22Rv1 (cell line): ENCODE measurements around the gene PLD6.
"Not testable (repeated sequence)": the region's sequence is repeated elsewhere in the genome, so short reads cannot be mapped to it uniquely, and the experiment has no call there.

Source experiments
- H3K27ac ChIP-seq: fragments of 450-650 bp; 2 replicates; pipeline ENCODE4 v1.5.1; 2017
- ZFX ChIP-seq: fragments of 450-650 bp; IDR thresholded peaks from 2 replicates; pipeline ENCODE4 v1.6.1; 2017; ENCODE audit warnings: antibody characterized with exemption, borderline replicate concordance
- TF ChIP-seq, protein P1 (sequence below): fragments of 450-650 bp; IDR thresholded peaks from 2 replicates; pipeline ENCODE4 v1.5.1; 2017; ENCODE audit warnings: mild to moderate bottlenecking

PLD6 gene

DNA sequence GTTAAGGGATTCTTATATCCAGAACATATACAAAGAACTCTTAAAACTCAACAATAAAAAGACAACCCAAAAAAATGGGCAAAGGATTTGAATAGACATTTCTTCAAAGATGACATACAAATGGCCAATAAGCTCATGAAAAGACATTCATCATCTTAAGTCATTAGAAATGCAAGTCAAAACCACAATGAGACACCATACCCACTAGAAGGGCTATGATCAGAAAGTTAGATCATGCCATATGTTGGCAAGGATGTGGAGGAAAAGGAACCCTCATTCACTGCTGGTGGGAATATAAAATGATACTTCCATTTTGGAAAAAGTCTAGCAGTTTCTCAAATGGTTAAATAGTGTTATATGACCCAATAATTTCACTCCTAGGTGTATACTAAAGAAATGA lies 9.4 kb downstream of the PLD6 start:
- TF ChIP-seq, protein P1, sequence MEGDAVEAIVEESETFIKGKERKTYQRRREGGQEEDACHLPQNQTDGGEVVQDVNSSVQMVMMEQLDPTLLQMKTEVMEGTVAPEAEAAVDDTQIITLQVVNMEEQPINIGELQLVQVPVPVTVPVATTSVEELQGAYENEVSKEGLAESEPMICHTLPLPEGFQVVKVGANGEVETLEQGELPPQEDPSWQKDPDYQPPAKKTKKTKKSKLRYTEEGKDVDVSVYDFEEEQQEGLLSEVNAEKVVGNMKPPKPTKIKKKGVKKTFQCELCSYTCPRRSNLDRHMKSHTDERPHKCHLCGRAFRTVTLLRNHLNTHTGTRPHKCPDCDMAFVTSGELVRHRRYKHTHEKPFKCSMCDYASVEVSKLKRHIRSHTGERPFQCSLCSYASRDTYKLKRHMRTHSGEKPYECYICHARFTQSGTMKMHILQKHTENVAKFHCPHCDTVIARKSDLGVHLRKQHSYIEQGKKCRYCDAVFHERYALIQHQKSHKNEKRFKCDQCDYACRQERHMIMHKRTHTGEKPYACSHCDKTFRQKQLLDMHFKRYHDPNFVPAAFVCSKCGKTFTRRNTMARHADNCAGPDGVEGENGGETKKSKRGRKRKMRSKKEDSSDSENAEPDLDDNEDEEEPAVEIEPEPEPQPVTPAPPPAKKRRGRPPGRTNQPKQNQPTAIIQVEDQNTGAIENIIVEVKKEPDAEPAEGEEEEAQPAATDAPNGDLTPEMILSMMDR = no peak
- no peak for TF ChIP-seq ZFX
- H3K27ac ChIP-seq = no peak overlapping the region

DNA sequence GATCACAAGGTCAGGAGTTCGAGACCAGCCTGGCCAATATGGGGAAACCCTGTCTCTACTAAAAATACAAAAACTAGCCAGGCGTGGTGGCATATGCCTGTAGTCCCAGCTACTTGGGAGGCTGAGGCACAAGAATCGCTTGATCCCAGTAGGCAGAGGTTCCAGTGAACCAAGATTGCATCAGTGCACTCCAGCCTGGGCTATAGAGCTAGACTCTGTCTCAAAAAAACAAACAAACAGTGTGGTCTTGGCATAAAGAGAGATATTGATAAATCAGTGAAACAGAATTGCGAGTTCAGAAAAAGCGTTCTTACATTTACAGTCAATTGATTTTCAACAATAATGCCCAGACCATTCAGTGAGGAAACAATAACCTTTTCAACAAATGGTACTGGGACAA lies 10.7 kb downstream of the PLD6 start:
- not testable (repeated sequence) for H3K27ac ChIP-seq

DNA sequence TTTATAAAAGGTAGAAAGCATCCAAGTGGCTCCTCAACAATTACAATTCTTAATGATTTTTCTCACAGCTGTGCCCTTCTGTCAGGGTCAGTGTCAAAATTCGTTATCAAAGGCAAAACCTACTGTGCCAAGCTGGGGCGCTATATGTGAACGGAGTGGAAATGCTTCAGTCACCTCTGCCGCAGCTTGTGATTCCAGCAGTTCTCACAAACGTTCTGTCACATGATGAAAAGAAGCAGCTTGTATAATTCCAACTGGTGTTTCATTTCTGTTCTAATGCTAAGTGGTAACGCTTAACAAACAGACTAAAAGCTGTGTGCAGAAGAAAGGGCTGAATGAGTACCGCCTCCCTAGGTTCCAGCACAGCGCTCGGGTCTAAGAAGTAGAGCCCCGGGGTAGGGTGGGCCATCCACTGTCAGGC lies 14.2 kb downstream of the PLD6 start:
- no peak overlapping the region for H3K27ac ChIP-seq
- TF ChIP-seq, protein P1 = no peak
- no peak for TF ChIP-seq ZFX

DNA sequence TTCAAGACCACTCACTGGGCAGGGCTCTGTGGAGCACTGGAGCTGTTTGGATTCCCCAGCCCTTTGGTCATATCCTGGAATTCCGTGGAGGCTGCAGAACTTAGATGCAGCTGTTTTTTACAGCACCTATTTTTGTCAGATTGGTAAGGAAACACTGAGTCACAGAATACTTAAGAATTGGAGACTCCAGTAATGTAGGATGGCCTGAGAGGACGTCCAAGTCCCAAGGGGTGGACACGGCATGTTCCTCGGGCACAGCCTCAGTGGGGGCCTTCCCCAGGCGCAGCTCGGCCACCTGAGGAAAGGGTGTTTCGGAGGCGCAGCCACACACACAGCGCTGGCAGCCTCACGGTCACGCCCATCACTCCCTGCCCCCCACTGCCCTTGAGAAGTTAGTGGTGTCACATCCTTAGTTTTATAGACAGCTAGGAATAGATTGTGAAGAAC lies 14.8 kb downstream of the PLD6 start:
- H3K27ac ChIP-seq = no peak overlapping the region
- TF ChIP-seq ZFX = no peak
- TF ChIP-seq, protein P1 = no peak

DNA sequence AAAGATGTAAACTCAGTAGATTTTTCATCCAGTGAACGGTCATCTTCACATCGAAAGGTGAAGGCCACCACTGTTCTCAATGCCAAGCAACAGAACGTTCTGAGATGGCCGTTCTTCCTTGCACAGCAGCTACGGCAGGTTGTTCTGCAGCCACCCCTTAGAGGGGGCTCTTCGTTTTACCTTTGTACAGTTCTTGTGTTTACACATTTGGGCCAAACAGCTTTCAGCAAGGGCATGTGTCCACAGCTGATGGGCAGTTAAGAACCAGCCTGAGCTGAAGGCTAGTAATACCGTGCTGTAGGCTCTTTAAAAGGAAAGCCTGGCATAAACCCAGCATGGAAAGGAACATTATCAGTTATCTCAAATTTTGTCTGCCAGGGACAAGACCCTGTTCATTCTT lies 15.9 kb downstream of the PLD6 start:
- no peak overlapping the region for H3K27ac ChIP-seq
- no peak for TF ChIP-seq ZFX
- TF ChIP-seq, protein P1 = no peak

DNA sequence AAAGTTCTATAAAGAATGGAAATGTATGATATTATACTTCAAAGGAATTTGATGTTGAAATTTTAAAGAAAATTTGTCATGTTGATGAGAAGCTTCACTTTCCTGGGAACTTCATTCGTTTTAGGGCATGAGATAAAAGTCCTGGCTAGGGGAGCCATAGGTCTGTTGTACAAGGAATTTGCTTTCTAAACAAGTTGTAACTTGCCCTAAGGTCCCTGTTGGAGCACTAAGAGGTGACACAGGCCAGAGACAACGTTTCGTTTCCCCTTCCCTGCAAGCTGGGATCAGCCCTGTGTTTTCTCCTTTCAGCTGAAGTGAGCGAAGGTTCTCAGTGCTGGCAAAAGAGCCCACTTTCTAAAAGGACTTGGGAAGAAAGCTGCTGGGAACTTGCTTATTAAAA lies 16.6 kb downstream of the PLD6 start:
- H3K27ac ChIP-seq = no peak overlapping the region
- TF ChIP-seq, protein P1 = no peak
- no peak for TF ChIP-seq ZFX

DNA sequence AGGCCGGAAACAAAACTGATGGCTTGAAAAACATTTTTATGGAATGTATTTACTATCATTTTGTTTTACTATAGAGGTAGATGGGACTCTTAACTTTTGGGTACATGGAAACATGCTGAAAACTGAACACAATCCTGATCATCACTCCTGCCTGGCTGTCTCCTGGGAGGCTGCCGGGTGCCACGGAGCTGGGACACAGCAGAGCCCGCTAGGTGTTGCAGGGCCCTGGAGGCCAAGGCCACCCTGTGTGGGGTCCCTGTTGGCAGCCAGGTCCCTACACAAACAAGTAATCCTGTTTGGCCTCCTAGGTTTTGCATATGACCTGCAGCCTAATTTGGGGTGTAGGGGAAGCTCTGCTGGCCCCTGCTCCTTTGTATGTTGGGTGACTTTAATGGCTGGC lies 17.5 kb downstream of the PLD6 start:
- no peak for TF ChIP-seq ZFX
- TF ChIP-seq, protein P1 = no peak
- no peak overlapping the region for H3K27ac ChIP-seq

DNA sequence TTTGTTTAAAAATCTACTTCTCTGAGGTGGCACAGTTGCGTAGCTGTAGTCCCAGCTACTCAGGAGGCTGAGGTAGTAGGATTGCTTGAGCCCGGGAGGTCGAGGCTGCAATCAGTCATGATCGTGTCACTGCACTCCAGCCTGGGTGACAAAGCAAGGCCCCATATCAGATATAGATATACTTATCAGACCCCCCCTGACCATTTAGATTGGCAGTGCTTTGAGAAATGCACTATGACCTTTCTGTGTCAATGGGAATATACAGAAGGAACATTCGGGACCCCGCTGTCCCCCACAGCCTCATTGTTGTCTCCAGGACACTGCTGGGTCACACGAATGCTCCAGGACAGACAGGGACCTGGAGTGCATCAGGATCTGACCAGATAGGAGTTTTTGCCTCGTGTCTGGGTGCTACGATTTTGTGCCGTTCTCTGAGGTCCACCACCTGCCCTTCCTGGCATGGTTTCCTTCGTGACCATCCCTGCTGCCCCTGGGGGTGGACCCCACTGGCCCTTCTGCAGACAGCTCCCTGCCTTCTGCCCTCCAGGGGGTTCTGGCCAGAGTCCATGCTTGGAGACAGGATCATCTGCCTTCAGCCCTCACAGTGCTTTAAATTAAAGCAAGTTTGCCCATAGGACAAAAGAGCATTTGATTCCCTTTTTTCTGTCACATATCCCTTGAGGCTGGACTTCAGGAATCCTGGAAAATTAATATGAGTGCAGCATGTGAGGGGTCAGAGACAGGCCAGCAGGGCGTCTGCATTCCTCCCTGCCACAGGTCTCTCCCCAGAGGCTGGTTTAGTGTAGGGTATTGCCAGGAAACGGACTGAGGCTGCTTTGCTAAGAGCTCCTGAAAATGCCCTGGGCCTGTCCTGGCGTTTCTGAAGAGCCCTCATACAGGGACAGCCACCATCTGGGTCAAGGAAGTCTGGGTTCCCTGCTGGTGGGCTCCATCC lies 19.3 kb downstream of the PLD6 start:
- no peak for TF ChIP-seq ZFX
- TF ChIP-seq, protein P1 = no peak
- no peak overlapping the region for H3K27ac ChIP-seq
